ENCODE data around the gene HELZ. TPM values are rescaled to one million over a fixed set of nuclear protein-coding genes. Genes with fewer than 3 reads are reported as not detected.

The HELZ gene
- total RNA-seq, 1 experiment from 2014 or later, result 40.5 TPM

DNA sequence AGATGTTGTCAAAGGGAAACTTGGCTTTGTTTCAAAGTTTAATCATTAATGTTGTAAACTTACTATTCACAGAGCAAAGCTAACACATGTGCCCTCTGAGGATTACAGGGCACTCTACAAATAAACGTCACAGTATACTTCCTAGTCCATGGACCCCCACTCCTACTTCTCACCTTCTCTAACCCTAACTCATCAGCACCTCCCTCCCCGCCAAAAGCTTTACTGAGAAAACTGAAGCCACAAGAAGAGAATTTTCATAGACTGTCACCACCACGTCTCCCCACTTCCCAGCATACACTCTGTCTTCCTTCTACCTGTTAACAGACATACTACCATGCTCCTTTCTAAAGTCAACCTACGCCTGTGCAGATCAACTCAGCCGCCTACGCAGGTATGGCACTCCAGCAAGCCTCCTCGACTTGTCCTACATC lies 29.0 kb downstream of the HELZ start:
- Histone ChIP-seq H3K27me3 (ENCODE audit: insufficient read depth, low read length) (no peaks in the 10 kb centered on the region), H3K79me2 (ENCODE audit: insufficient read depth, low read length) (peaks cover 16% of the 10 kb centered on the region), H3K4me2 (ENCODE audit: low read length) (no peak overlapping the region), H3K4me3 (replicated peaks in 1 of 2; ENCODE audit: low read depth in 1 of 2, low read length in 2 of 2) (no peak overlapping the region), H3K9me2 (ENCODE audit: insufficient read depth) (no peaks in the 10 kb centered on the region), H2AFZ (ENCODE audit: low read depth, low read length, poor library complexity, severe bottlenecking) (no peak overlapping the region), H3K36me3 (ENCODE audit: control insufficient read depth in 1 of 2, insufficient read depth in 2 of 2, low read length in 2 of 2) (peaks cover 6 to 10% of the 10 kb centered on the region in 2 experiments; a peak in 2 of 4 replicates), H3K4me1 (ENCODE audit: control insufficient read depth in 1 of 2, insufficient read depth in 2 of 2, low read length in 2 of 2) (no peaks in the 10 kb centered on the region), H3K27ac (ENCODE audit: low read depth, low read length) (no peak overlapping the region), H3K9ac (ENCODE audit: low read length) (no peak overlapping the region), H3K9me3 (ENCODE audit: control insufficient read depth in 1 of 2, insufficient read depth in 1 of 2, low read depth in 1 of 2, low read length in 2 of 2) (no peaks in the 10 kb centered on the region), H4K20me1 (ENCODE audit: insufficient read depth) (no peaks in the 10 kb centered on the region)
- TF ChIP-seq, protein P1, sequence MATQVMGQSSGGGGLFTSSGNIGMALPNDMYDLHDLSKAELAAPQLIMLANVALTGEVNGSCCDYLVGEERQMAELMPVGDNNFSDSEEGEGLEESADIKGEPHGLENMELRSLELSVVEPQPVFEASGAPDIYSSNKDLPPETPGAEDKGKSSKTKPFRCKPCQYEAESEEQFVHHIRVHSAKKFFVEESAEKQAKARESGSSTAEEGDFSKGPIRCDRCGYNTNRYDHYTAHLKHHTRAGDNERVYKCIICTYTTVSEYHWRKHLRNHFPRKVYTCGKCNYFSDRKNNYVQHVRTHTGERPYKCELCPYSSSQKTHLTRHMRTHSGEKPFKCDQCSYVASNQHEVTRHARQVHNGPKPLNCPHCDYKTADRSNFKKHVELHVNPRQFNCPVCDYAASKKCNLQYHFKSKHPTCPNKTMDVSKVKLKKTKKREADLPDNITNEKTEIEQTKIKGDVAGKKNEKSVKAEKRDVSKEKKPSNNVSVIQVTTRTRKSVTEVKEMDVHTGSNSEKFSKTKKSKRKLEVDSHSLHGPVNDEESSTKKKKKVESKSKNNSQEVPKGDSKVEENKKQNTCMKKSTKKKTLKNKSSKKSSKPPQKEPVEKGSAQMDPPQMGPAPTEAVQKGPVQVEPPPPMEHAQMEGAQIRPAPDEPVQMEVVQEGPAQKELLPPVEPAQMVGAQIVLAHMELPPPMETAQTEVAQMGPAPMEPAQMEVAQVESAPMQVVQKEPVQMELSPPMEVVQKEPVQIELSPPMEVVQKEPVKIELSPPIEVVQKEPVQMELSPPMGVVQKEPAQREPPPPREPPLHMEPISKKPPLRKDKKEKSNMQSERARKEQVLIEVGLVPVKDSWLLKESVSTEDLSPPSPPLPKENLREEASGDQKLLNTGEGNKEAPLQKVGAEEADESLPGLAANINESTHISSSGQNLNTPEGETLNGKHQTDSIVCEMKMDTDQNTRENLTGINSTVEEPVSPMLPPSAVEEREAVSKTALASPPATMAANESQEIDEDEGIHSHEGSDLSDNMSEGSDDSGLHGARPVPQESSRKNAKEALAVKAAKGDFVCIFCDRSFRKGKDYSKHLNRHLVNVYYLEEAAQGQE (IDR thresholded peaks at IDR 0.05; ENCODE audit: low read depth), result no peak
- no peak for TF ChIP-seq ELF1 (IDR thresholded peaks at IDR 0.05; ENCODE audit: borderline replicate concordance, low read depth)
- no peak for TF ChIP-seq FOSL1 (IDR thresholded peaks at IDR 0.05; ENCODE audit: low read depth)
- TF ChIP-seq EZH2 (IDR thresholded peaks at IDR 0.05), result no peak
- ChIA-PET CTCF (interaction anchor here (2.0 kb wide), 1 partner anchor 15 kb away, joined by 10 read pairs; no protein-coding TSS in a partner anchor), POLR2A (no interaction called here), RAD21 (ENCODE audit: low non-redundant PET in 1 of 2, low total read pairs in 2 of 2, uncharacterized antibody in 2 of 2, unreplicated experiment in 2 of 2) (no interaction called here)
- DNase-seq (ENCODE audit: low read depth, low spot score), result no peak
- ATAC-seq, result no peak
- BruUV-seq (replicated peaks), result no TSS peak
- intact Hi-C loops (cut with micrococcal nuclease), result no loop called here

- BruUV-seq (replicated peaks), result no TSS peak
- ATAC-seq (no peak), DNase-seq (ENCODE audit: low read depth, low spot score) (no peak)
- POLR2A ChIA-PET, result interaction anchor here (0.7 kb wide), 1 partner anchor 12 kb away, joined by 5 read pairs; no protein-coding TSS in a partner anchor
- Histone ChIP-seq H3K4me2 (ENCODE audit: low read length) (no peak overlapping the region), H3K36me3 (ENCODE audit: control insufficient read depth in 1 of 2, insufficient read depth in 2 of 2, low read length in 2 of 2) (peaks cover 4 to 6% of the 10 kb centered on the region in 2 experiments; a peak in 2 of 4 replicates), H3K27ac (ENCODE audit: low read depth, low read length) (no peak overlapping the region), H3K4me3 (replicated peaks in 1 of 2; ENCODE audit: low read depth in 1 of 2, low read length in 2 of 2) (no peak overlapping the region), H3K9me3 (ENCODE audit: control insufficient read depth in 1 of 2, insufficient read depth in 1 of 2, low read depth in 1 of 2, low read length in 2 of 2) (no peaks in the 10 kb centered on the region), H3K9me2 (ENCODE audit: insufficient read depth) (no peaks in the 10 kb centered on the region), H3K9ac (ENCODE audit: low read length) (no peak overlapping the region), H3K4me1 (ENCODE audit: control insufficient read depth in 1 of 2, insufficient read depth in 2 of 2, low read length in 2 of 2) (no peaks in the 10 kb centered on the region), H2AFZ (ENCODE audit: low read depth, low read length, poor library complexity, severe bottlenecking) (no peak overlapping the region), H3K79me2 (ENCODE audit: insufficient read depth, low read length) (no peaks in the 10 kb centered on the region), H4K20me1 (ENCODE audit: insufficient read depth) (no peaks in the 10 kb centered on the region), H3K27me3 (ENCODE audit: insufficient read depth, low read length) (no peaks in the 10 kb centered on the region)
- RAD21 ChIA-PET (ENCODE audit: low non-redundant PET in 1 of 2, low total read pairs in 2 of 2, uncharacterized antibody in 2 of 2, unreplicated experiment in 2 of 2), result no interaction called here
- no peak for TF ChIP-seq CBX3 (IDR thresholded peaks at IDR 0.05; ENCODE audit: low read depth)
- no peak for TF ChIP-seq CEBPB (IDR thresholded peaks at IDR 0.05; ENCODE audit: low read depth)
- no peak for TF ChIP-seq EZH2 (IDR thresholded peaks at IDR 0.05)
- no peak for TF ChIP-seq SRF (IDR thresholded peaks at IDR 0.05; ENCODE audit: low read depth)
- no peak for TF ChIP-seq SP1 (IDR thresholded peaks at IDR 0.05; ENCODE audit: low read depth)
- intact Hi-C loops (cut with micrococcal nuclease), result no loop called here
- CTCF ChIA-PET, result interaction anchor here (0.6 to 6.1 kb wide), 2 partner anchors 9 to 78 kb away, joined by 4 to 52 read pairs; no protein-coding TSS in a partner anchor
Measured at GRCh38 chr17:67212714-67213417, 32.1 kb downstream of the HELZ start.
